Left hindlimb (tissue), 1 donor: Measurements from ENCODE around the gene POLR1C.
"Not testable (repeated sequence)": the region's sequence is repeated elsewhere in the genome, so short reads cannot be mapped to it uniquely, and the experiment has no call there.

Experiments
- DNase-seq: peaks from one replicate; pipeline ENCODE4 v3.0.0-alpha.2; 2018

The POLR1C gene

DNA sequence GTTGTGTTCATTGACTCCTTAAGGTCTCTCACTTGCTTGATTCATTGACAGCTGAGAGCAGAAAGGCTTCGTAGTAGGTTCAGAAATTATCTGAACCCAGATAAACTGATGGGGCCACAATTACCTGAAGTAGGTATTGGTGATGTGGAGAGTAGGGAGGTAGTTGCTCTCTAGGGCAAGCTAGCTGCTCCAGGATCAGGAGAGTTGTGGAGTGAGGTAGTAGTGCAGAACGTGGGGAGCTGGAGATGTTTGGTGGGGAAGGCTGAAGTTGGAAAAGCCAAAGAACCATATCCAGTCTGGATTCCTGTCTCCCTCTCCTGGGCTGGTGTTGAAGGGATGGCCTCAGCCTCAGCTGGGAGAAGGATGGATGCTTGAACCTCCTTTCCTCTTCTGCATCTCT lies 23.7 kb upstream of the POLR1C start:
- DNase-seq = no peak

GRCh38 chr6:43493833-43494232 lies 23.1 kb upstream of the POLR1C start:
- no peak for DNase-seq

DNA sequence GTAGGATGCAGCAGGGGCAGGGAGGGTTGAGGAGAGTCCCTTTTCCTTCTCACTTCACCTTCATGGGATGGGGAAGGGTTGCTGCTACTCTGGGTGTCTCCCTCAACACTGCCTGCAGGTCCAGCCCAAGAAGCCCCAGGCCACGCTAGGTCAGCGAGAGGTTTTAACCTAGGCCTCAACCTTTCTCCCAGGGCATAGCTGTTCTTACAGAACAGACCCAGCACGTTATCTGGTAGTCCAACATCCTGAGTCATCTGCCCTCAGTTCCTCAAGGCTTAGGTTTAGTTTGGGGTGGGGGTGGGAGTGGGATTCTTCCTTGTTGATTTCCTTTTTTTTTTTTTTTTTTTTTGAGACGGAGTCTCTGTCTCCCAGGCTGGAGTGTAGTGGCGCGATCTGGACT lies 22.6 kb upstream of the POLR1C start:
- DNase-seq = no peak

DNA sequence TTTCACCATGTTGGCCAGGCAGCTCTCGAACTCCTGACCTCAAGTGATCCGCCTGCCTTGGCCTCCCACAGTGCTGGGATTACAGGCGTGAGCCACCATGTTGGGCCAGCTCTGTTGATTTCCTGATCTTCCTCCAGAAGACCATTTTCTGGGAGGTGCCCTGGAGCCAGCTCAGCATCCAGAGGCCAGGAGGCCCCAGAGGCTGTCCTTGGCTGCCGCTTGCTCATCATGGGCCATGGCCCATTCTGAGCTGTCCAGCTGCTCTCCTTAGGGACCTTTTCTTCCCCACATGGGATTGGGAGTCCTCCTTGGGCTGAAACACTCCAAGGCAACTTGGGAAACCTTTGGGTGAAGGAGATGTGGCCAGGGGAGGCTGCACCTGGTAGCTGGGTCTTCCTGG lies 22.1 kb upstream of the POLR1C start:
- no peak for DNase-seq

- no peak for DNase-seq
Observed at GRCh38 chr6:43495409-43495941, 21.4 kb upstream of the POLR1C start.

- no peak for DNase-seq
Observed at GRCh38 chr6:43496370-43497128, 20.3 kb upstream of the POLR1C start.

GRCh38 chr6:43497129-43497396 lies 19.8 kb upstream of the POLR1C start:
- DNase-seq = no peak

GRCh38 chr6:43497689-43498088 lies 19.2 kb upstream of the POLR1C start:
- no peak for DNase-seq

DNA sequence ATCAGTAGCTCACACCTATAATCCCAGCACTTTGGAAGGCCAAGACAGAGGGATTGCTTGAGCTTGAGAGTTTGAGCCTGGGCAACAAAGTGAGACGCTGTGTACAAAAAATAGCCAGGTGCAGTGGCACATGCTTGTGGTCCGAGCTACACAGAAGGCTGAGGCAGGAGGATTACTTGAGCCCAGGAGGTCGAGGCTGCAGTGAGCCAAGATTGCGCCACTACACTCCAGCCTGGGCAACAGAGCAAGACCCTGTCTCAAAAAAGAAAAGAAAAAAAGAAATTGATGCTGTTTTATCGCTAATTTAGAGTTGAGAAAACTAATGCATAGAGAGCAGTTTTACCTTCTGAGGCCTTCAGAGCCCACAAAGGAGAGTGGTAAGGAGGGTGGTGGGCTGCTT lies 18.6 kb upstream of the POLR1C start:
- DNase-seq = not testable (repeated sequence)

- no peak for DNase-seq
Observed at GRCh38 chr6:43499028-43499815, 17.7 kb upstream of the POLR1C start.

DNA sequence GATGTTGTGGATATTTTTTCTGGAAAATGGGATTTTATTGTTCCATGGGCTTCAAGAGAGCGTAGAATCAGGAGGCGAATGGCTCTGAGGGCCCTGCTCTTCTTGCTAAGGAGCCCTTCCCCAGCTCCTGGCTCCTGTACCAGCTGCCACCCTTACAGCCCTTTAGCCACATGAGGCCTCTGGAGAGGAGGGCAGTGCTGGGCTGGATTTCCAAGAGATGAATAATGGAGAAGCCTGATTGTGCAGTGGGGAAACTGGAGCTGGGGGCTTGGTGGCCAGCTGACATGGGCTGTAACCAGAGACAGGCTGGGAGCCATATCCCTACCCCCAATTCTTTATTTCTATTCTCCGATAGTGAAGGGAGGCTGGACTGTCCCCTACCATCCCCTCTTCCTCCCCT lies 16.0 kb upstream of the POLR1C start:
- no peak for DNase-seq

DNA sequence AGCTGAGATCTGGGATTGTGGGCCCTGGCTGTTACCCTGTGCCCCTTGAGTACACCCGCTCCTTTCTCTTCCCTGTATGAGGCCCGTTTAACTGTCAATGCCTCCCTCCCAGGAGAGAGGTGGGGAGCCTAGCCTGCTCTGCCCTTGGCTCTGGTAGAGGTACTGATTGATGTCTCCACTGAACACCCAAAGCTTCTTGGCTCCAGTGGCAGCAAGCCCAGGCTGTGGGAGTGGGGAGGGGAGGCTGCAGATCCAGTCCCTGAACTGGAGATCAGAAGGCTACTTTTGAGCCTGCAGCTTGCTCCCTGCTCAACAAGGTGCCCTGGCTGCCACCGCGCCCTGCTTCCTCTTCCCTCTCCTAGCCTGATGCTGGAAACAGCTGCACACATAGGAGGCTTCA lies 14.2 kb upstream of the POLR1C start:
- DNase-seq = no peak

DNA sequence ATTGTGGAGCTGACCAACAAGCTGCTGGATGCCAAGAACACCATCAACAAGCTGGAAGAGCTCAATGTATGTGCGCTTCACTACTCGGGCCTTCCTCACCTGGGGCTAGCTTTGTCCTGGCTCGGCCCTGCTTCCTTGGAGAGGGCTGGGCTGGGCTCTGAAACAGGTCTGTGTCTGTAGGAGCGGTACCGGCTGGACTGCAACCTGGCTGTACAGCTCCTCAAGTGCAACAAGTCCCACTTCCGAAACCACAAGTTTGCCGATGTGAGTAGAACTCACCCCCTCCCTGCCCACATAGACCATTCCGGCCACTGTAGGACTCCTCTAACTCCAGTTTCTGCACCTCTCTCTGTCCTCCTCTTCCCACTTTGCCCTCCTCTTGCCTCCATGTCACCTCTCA lies 13.4 kb upstream of the POLR1C start:
- no peak for DNase-seq

GRCh38 chr6:43504756-43505593 lies 11.9 kb upstream of the POLR1C start:
- no peak for DNase-seq

DNA sequence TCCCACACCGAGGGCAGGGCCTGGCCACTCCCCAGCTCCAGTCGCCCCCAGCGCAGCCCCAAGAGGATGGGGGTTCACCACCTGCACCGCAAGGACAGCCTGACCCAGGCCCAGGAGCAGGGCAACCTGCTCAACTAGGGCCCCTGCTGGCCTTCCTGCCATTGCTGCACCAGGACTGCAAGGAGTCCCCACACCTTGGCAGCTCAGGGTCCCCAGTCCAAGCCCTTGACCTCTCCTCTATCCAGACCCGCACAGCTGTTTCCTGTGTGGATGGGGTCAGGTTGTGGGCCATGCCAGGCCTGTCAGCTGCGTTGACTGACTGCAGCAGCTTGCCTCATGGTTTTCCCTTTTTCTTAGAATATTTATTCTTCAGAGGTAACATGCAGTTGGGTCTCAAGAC lies 11.2 kb upstream of the POLR1C start:
- no peak for DNase-seq

- DNase-seq = no peak
Observed at GRCh38 chr6:43506171-43506570, 10.7 kb upstream of the POLR1C start.

GRCh38 chr6:43506667-43507471 lies 10.0 kb upstream of the POLR1C start:
- peak; percentile 79 for DNase-seq

- DNase-seq = no peak
Observed at GRCh38 chr6:43508481-43509141, 8.3 kb upstream of the POLR1C start.

GRCh38 chr6:43509142-43509983 lies 7.5 kb upstream of the POLR1C start:
- DNase-seq = no peak

DNA sequence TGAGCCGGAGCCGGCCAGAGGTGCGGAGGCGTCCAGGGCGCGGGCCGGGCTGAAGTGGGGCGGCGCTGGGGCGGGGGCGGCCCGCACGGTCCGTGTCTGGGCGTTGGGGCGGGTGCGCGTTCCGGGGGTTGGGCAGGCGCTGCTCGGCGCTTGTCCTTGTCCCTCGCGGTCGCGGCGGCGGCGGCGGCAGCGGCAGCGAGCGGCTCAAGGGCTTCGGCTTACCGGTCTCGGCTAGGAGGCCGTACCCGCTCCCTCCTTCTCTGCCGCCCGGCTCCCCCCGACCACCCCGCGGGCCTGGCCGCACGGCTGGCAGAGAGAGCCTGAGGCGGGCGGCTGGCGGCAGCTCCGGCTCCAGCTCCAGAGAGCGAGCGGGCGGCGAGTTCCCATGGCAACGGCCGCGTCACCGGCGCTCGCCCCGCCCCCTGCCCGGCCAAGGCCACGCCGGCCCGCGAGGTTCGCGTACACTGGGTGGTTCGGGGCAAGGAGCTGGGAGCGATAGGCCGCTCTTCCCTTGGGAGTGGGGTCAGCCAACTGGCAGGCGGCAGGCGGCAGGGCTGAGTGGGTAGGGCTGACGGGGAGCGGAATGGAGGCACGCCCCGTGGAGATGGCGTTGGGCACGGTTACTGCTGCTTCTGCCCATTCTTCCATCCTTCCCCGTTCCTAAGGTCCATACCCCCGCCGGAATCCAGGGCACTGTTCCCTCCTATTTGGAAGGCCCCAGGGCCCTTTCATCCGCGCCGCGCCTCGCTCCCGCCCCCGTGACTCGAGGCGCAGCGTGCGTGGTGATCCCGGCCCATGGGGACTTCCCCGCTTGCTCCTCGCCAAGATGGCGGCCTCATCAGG lies 6.7 kb upstream of the POLR1C start, which contains the start of gene LRRC73:
TSS of gene LRRC73 (minus strand) at position 363 of the 843 bp plus-strand sequence. CDS start 561 bp downstream, outside the sequence.
- peak; percentile 90 for DNase-seq
